ENCODE results near the gene ZBTB20.

Gene ZBTB20

DNA sequence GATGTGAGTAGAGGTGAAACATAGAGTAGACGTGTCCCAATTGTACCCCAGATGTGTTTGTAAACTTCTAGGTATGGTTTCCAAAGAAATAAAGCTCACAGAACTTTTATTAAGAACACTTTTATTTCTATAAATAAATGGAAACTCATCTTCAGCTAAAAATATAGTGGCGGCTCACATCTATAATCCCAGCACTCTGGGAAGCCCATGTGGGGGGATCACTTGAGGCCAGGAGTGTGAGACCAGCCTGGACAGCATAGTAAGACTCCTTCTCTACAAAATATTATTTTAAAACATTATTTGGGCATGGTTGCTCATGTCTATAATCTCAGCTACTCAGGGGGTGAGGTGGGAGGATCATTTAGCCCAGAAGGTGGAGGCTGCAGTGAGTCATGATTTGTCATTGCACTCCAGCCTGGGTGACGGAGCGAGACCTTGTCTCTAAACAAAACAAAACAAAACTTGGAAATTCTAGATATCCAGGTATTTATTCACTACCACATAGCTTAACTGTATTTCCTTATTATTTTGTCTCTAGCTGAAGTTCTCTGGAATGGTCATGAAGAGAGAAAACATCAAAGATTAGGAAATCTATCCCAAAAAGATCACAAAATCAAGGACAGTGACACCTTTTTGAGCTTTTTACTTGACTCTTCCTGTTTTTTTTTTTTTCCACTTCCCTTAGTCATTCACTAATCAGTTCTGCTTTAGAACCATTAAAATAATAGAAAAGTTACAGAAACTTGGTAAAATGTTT is 595.1 kb downstream of the ZBTB20 start:
- TF ChIP-seq POLR2AphosphoS5 (IDR thresholded peaks at IDR 0.05; ENCODE audit: low read depth, low read length) (no peak), TAF1 (IDR thresholded peaks at IDR 0.05; ENCODE audit: borderline replicate concordance, insufficient read depth, low read length) (no peak)
- TF ChIP-seq, protein P1, sequence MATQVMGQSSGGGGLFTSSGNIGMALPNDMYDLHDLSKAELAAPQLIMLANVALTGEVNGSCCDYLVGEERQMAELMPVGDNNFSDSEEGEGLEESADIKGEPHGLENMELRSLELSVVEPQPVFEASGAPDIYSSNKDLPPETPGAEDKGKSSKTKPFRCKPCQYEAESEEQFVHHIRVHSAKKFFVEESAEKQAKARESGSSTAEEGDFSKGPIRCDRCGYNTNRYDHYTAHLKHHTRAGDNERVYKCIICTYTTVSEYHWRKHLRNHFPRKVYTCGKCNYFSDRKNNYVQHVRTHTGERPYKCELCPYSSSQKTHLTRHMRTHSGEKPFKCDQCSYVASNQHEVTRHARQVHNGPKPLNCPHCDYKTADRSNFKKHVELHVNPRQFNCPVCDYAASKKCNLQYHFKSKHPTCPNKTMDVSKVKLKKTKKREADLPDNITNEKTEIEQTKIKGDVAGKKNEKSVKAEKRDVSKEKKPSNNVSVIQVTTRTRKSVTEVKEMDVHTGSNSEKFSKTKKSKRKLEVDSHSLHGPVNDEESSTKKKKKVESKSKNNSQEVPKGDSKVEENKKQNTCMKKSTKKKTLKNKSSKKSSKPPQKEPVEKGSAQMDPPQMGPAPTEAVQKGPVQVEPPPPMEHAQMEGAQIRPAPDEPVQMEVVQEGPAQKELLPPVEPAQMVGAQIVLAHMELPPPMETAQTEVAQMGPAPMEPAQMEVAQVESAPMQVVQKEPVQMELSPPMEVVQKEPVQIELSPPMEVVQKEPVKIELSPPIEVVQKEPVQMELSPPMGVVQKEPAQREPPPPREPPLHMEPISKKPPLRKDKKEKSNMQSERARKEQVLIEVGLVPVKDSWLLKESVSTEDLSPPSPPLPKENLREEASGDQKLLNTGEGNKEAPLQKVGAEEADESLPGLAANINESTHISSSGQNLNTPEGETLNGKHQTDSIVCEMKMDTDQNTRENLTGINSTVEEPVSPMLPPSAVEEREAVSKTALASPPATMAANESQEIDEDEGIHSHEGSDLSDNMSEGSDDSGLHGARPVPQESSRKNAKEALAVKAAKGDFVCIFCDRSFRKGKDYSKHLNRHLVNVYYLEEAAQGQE (IDR thresholded peaks at IDR 0.05; ENCODE audit: insufficient read depth in 1 of 2, low read depth in 2 of 2, low read length in 2 of 2), result no peak

DNA sequence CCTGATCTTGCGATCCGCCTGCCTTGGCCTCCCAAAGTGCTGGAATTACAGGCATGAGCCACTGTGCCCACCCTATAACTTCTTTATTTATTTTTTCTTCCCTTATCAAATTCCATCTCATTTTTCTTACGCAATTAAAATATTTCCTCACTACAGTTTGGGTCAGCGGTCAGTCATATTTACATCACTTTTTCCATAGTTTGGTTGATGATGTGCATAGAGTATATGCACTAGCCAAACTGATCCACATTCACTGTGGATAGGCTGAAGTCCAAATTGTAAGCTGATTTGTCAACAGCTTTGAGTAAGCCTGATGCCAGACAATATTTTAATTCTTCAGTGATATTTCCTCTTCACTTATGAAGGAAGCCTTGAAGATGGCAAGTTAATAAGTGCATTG is 596.9 kb downstream of the ZBTB20 start:
- no peak for TF ChIP-seq TAF1 (IDR thresholded peaks at IDR 0.05; ENCODE audit: borderline replicate concordance, insufficient read depth, low read length)
- no peak for TF ChIP-seq POLR2AphosphoS5 (IDR thresholded peaks at IDR 0.05; ENCODE audit: low read depth, low read length)
- no peak for TF ChIP-seq FOXP2 (optimal IDR thresholded peaks at IDR 0.05; ENCODE audit: borderline replicate concordance, extremely low read depth, extremely low read length, insufficient read depth)
- TF ChIP-seq, protein P1 (IDR thresholded peaks at IDR 0.05; ENCODE audit: insufficient read depth in 1 of 2, low read depth in 2 of 2, low read length in 2 of 2), result no peak
- no peak for TF ChIP-seq SIN3A (IDR thresholded peaks at IDR 0.05; ENCODE audit: borderline replicate concordance, insufficient read depth, low read length)

DNA sequence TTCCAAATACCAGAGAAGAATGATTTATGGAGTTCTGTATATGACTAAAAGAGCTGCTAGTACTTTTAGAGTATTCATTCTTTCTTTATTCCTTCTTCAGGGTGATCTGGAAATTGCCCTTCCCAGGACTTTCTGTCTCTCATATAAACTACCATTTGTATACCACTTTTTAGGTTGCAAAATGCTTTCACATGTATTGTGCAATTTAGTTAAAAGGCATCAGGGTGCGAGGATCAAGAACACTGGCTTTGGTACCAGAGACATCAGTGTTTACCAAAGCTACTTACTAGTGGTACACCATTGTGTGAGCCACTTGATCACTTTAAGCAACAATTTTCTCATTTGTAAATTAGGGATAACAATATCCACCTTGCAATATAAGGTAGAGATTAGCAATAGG is 601.9 kb downstream of the ZBTB20 start:
- no peak for TF ChIP-seq FOXP2 (optimal IDR thresholded peaks at IDR 0.05; ENCODE audit: borderline replicate concordance, extremely low read depth, extremely low read length, insufficient read depth)
- no peak for TF ChIP-seq TAF1 (IDR thresholded peaks at IDR 0.05; ENCODE audit: borderline replicate concordance, insufficient read depth, low read length)
- TF ChIP-seq SIN3A (IDR thresholded peaks at IDR 0.05; ENCODE audit: borderline replicate concordance, insufficient read depth, low read length), result no peak
- TF ChIP-seq POLR2AphosphoS5 (IDR thresholded peaks at IDR 0.05; ENCODE audit: low read depth, low read length), result no peak
- TF ChIP-seq, protein P1 (IDR thresholded peaks at IDR 0.05; ENCODE audit: insufficient read depth in 1 of 2, low read depth in 2 of 2, low read length in 2 of 2), result no peak

DNA sequence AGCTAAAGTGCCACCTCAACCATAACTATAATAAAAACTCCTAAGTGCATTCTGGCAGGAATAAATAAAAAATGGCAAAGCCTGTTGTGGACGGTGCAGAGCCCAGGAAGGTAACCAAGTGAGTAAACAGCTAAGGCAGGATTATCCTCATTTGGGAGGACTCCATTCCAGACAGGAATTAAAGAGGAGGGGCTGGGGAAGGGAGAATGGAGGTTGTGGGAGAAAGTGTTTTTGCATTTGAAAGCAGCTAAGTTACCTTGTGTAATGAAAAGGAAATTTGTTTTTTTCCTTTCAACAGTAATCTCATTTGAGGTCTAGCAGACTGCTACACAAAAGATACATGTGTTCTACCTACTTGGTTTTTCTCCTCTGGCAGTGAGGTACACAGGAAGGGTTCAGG is 604.7 kb downstream of the ZBTB20 start:
- no peak for TF ChIP-seq TAF1 (IDR thresholded peaks at IDR 0.05; ENCODE audit: borderline replicate concordance, insufficient read depth, low read length)

DNA sequence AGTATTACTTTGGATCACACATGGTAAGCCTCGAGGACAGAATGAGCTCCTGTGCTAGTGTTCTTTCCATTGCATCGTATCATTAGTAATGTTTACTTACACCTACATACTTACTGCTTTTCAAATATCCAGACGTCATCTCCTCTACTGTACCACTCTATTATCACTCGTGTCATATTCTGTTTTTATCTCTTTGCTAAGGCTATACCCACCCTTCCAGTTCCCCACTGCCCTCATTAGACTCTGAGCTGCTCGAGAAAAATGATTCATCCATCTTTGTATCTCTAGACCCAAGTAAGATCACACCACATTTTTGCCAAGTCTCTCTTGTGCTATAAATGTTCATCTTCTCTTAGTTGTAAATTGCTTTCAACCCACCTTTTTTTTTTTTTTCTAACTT is 607.6 kb downstream of the ZBTB20 start:
- TF ChIP-seq POLR2AphosphoS5 (IDR thresholded peaks at IDR 0.05; ENCODE audit: low read depth, low read length), result no peak
- TF ChIP-seq SIN3A (IDR thresholded peaks at IDR 0.05; ENCODE audit: borderline replicate concordance, insufficient read depth, low read length), result no peak
- TF ChIP-seq, protein P1 (IDR thresholded peaks at IDR 0.05; ENCODE audit: insufficient read depth in 1 of 2, low read depth in 2 of 2, low read length in 2 of 2), result no peak
- no peak for TF ChIP-seq TAF1 (IDR thresholded peaks at IDR 0.05; ENCODE audit: borderline replicate concordance, insufficient read depth, low read length)
- no peak for TF ChIP-seq FOXP2 (optimal IDR thresholded peaks at IDR 0.05; ENCODE audit: borderline replicate concordance, extremely low read depth, extremely low read length, insufficient read depth)
